Endothelial cell of umbilical vein (primary cell): ENCODE measurements around the gene PRKG1.
A peak's percentile ranks its signal among the peaks of the same experiment; 100 is the strongest.

Experiments
- CTCF ChIP-seq, 2 donors: IDR thresholded peaks; 1 replicate in 1 of 2; 2 replicates in 1 of 2; pipeline ENCODE4 v1.5.1; 2011; ENCODE audit warnings: low read length in 2 of 2, mild to moderate bottlenecking in 2 of 2, moderate library complexity in 2 of 2, control low read depth in 1 of 2, inconsistent platforms in 1 of 2, low read depth in 1 of 2; ENCODE audit not compliant: insufficient read depth in 1 of 2; ENCODE audit errors: extremely low read depth in 1 of 2
- EZH2 ChIP-seq: IDR thresholded peaks from 2 replicates; pipeline ENCODE4 v1.6.1; 2012; ENCODE audit warnings: borderline replicate concordance, low read depth, mild to moderate bottlenecking, moderate library complexity, low read length, inconsistent platforms; ENCODE audit not compliant: severe bottlenecking
- FOS ChIP-seq: IDR thresholded peaks from 2 replicates; pipeline ENCODE4 v1.6.1; 2011; ENCODE audit warnings: mild to moderate bottlenecking, low read length, moderate library complexity, borderline replicate concordance; ENCODE audit not compliant: insufficient read depth
- MYC ChIP-seq: IDR thresholded peaks from one replicate; pipeline ENCODE4 v1.6.1; 2011; ENCODE audit warnings: mild to moderate bottlenecking, low read depth, low read length
- POLR2A ChIP-seq: IDR thresholded peaks from 2 replicates; pipeline ENCODE4 v1.6.1; 2012; ENCODE audit warnings: low read depth, mild to moderate bottlenecking, control low read depth, low read length
- POLR2AphosphoS5 ChIP-seq: IDR thresholded peaks from 2 replicates; pipeline ENCODE4 v1.6.1; 2012; ENCODE audit warnings: low read depth, mild to moderate bottlenecking, control low read depth, low read length, moderate library complexity; ENCODE audit not compliant: insufficient read depth

- TF ChIP-seq CTCF (IDR thresholded peaks at IDR 0.05; ENCODE audit: extremely low read depth in 1 of 2, insufficient read depth in 1 of 2, low read depth in 1 of 2, low read length in 2 of 2): no peak
- no peak for TF ChIP-seq FOS
- peak; percentile 31 for TF ChIP-seq EZH2
- TF ChIP-seq POLR2AphosphoS5: no peak
- TF ChIP-seq POLR2A: no peak
- no peak for TF ChIP-seq MYC
Observed at GRCh38 chr10:51074238-51075028, at the start of gene PRKG1.
